HG02943 (cell line): ENCODE data around the gene SDS.
"Not testable (repeated sequence)": the region's sequence is repeated elsewhere in the genome, so short reads cannot be mapped to it uniquely, and the experiment has no call there.

Experiments
- ATAC-seq: cut with Tn5 transposase; IDR thresholded peaks from one replicate; pipeline ENCODE4 v1.9.1; 2021; ENCODE audit warnings: mild to moderate bottlenecking, low read depth, moderate library complexity; ENCODE audit not compliant: unreplicated experiment

Gene SDS

GRCh38 chr12:113354192-113354591 lies 49.5 kb downstream of the SDS start:
- ATAC-seq: not testable (repeated sequence)

- ATAC-seq: no peak
Observed at GRCh38 chr12:113351089-113351488, 52.6 kb downstream of the SDS start.

DNA sequence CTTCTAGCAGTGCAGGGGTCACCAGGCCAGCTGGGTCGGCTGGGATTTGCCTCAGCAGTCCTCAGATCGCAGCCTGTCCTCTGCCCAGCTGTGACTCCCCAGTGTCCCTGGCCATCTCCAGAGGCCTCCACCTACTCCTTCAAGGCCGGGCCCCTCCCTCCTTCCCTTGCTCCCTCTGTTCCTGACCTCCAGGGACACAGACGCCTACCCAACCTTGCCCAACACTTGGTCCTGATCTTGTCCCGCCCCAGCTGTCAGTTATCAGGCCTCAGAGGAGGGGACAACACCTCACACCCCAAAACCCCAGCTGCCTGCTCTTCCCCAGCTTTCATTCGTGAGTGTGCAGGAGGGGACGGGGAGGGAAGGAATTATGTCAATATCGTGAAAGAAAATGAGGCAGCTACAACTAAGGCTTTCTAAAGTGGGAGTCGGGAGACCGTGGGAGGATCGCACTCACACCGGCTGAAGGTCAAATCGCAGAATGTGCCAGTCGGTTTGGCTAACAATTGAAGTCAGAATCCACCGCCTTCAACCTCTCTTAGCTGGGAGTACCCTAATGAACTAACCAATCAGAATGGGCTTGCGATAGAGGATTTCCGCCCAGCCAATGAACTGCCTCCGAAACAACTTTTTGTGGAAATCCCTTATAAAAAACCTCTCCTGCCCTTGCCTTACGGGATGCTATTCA lies 54.7 kb downstream of the SDS start:
- no peak for ATAC-seq

DNA sequence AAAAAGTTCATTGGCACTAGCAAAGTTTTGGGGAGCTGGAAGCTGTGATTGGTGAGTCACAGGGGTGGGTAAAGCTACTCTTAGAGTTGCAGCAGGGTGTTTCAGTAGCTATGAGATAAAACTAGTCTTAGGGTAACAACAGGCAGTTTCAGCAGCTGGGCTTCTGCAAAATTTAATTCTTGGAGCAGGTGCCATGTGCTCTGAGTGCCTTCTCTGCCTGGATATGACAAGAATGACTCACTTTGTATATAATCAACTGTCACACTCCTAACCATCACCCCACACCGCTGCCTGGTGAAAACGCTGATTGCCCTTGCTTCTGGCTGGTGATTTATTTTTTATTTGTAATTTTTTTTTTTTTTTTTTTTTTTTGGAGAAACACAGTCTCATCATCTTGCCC lies 55.8 kb downstream of the SDS start:
- no peak for ATAC-seq

DNA sequence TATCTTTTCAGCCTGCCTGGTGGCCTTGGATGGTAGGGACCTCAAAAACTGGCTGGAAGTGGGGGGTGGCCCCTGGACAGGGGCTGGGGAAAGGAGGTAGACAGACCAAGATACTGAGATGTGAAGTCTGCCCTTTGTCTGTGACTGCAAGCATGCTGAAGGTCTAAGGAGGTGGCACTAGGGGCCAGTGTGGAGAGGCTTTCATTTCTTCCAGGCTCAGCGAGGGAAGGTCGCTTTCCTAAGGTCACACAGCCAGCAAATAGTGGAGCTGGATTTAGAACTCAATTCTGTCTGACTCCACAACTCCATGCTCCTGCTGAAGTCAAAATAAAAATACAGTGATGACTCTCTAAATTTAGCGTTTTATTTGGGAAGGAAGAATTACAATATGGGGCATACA lies 56.6 kb downstream of the SDS start:
- no peak for ATAC-seq

GRCh38 chr12:113346353-113346752 lies 57.3 kb downstream of the SDS start:
- no peak for ATAC-seq

DNA sequence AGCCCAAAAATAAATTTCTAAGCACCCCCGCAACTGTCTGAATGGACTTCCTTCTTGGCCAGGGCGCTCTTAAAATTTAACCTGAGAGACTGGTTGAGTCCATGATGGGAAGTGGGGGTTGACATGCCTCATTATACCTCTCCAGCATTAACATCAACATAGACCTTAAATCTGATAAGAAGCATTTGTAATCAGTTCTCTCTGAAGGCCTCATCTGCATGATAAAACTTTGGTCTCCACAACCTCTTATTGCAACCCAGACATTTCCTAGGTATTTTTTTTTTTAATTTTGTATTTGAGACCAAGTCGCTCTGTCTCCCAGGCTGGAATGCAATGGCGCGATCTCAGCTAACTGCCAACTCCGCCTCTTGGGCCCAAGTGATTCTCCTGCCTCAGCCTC lies 58.4 kb downstream of the SDS start:
- no peak for ATAC-seq
